GM12873 (cell line): ENCODE data around the gene SF3B6.

Experiments
- CTCF ChIP-seq: IDR thresholded peaks from 2 replicates; pipeline ENCODE4 v1.5.1; 2012; ENCODE audit warnings: low read depth, mild to moderate bottlenecking, moderate library complexity, low read length, control low read depth; ENCODE audit not compliant: insufficient read depth; ENCODE audit errors: missing control alignments

The SF3B6 gene

DNA sequence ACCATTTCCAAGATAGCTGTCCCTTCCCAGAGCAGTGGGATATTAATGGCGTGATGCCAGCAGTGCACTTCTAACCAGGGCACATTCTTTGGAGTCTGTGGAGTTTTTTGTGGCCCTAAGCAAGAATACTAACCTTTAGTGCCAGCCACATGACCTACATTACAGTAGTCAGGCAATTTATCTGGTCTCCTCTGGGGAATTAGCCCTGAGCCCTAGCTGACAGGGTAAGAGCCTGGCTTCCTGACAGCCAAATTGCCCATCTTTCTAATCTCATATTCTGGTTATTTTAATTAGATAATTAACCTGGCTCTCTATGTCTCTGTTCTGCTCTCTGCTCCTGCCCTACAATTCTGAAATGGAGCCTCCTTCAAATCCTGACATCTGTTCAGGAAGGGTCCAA is 41.8 kb upstream of the SF3B6 start:
- TF ChIP-seq CTCF = no peak

- no peak for TF ChIP-seq CTCF
Measured at GRCh38 chr2:24115057-24115456, 38.9 kb upstream of the SF3B6 start.

DNA sequence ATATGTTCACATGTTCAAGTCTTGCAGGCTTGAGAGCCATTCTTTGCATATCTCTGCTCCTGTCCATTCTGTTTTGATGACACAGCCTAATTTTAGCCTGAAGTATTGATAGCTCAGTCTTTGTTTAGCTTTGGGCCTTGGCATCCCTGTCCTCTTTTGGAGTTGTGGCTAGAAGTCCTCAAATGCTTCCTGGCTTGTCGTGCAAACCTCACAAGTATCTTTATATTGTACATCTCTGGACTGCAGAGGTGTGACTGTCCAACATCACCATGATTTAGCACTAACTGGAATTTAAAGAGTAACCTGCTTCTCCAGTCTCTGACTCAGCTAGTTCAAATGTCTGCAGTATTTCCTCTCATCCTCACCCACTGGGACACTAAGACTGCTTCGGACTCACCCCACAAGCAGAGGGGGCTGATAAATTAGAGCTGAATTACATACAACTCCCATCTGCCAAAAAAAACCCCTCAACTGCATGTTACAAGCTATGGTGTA is 35.3 kb upstream of the SF3B6 start:
- TF ChIP-seq CTCF = no peak

DNA sequence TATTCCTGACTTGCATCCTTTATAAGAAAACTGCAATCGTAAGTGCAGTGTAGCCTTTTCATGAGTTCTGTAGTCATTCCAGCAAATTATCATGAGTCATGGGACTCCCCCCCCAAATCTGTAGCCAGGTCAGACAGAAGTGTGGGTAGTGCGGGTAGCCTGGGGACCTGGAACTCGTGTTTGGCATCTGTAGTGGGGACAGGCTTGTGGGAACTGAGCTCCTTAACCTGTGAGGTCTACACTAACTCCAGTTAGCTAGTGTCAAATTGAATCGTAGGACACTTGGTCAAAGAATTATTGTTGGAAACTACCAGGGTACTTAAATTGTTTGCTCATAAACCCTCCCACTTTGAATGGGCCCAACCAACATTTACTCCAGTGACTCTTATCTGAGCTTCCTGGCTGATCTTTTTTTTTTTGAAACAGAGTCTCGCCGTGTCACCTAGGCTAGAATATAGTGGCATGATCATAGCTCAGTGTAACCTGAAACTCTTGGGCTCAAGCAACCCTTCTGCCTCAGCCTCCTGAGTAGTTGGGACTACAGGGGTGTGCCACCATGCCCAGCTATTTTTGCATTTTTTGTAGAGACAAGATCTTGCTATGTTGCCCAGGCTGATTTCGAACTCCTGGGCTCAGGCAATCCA is 34.7 kb upstream of the SF3B6 start:
- no peak for TF ChIP-seq CTCF

- TF ChIP-seq CTCF = no peak
Measured at GRCh38 chr2:24107336-24107735, 31.2 kb upstream of the SF3B6 start.

- no peak for TF ChIP-seq CTCF
Measured at GRCh38 chr2:24106786-24107185, 30.7 kb upstream of the SF3B6 start.

GRCh38 chr2:24105816-24106215 is 29.7 kb upstream of the SF3B6 start:
- no peak for TF ChIP-seq CTCF
